ENCODE data around the gene PACS1.

The PACS1 gene

GRCh38 chr11:66124564-66124963 lies 54.5 kb downstream of the PACS1 start:
- no peak for TF ChIP-seq EZH2phosphoT487 (IDR thresholded peaks at IDR 0.05; ENCODE audit: borderline replicate concordance)
- TF ChIP-seq, protein P1, sequence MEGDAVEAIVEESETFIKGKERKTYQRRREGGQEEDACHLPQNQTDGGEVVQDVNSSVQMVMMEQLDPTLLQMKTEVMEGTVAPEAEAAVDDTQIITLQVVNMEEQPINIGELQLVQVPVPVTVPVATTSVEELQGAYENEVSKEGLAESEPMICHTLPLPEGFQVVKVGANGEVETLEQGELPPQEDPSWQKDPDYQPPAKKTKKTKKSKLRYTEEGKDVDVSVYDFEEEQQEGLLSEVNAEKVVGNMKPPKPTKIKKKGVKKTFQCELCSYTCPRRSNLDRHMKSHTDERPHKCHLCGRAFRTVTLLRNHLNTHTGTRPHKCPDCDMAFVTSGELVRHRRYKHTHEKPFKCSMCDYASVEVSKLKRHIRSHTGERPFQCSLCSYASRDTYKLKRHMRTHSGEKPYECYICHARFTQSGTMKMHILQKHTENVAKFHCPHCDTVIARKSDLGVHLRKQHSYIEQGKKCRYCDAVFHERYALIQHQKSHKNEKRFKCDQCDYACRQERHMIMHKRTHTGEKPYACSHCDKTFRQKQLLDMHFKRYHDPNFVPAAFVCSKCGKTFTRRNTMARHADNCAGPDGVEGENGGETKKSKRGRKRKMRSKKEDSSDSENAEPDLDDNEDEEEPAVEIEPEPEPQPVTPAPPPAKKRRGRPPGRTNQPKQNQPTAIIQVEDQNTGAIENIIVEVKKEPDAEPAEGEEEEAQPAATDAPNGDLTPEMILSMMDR (conservative IDR thresholded peaks at IDR 0.05; ENCODE audit: low read length) = no peak
- Histone ChIP-seq H3K4me1 (ENCODE audit: insufficient read depth, low read length, poor library complexity, severe bottlenecking) (no peaks in the 10 kb centered on the region), H3K36me3 (ENCODE audit: insufficient read depth, low read length) (no peaks in the 10 kb centered on the region), H4K20me1 (ENCODE audit: insufficient read depth, low read length, poor library complexity, severe bottlenecking) (no peaks in the 10 kb centered on the region), H3K4me3 (ENCODE audit: low read length, poor library complexity, severe bottlenecking) (no peak overlapping the region), H3K27me3 (ENCODE audit: insufficient read depth, low read length, poor library complexity, severe bottlenecking) (no peaks in the 10 kb centered on the region), H3K4me2 (ENCODE audit: low read depth, low read length, poor library complexity, severe bottlenecking) (no peak overlapping the region), H3F3A (ENCODE audit: low read depth) (no peaks in the 10 kb centered on the region), H3K9ac (ENCODE audit: low read depth, low read length, poor library complexity, severe bottlenecking) (no peak overlapping the region), H3K9me2 (replicated peaks; ENCODE audit: low read depth, low read length) (no peaks in the 10 kb centered on the region), H3K79me2 (ENCODE audit: insufficient read depth, low read length) (no peaks in the 10 kb centered on the region), H3K9me3 (ENCODE audit: insufficient read depth, low read depth, low read length) (no peaks in the 10 kb centered on the region), H2AFZ (ENCODE audit: low read length) (no peak overlapping the region)

- H3K79me2 ChIP-seq (ENCODE audit: insufficient read depth, low read length) = no peaks in the 10 kb centered on the region
- no peak overlapping the region for H3K4me3 ChIP-seq (ENCODE audit: low read length, poor library complexity, severe bottlenecking)
- no peaks in the 10 kb centered on the region for H4K20me1 ChIP-seq (ENCODE audit: insufficient read depth, low read length, poor library complexity, severe bottlenecking)
- H3K4me2 ChIP-seq (ENCODE audit: low read depth, low read length, poor library complexity, severe bottlenecking) = no peak overlapping the region
- no peak overlapping the region for H2AFZ ChIP-seq (ENCODE audit: low read length)
- no peak overlapping the region for H3K9ac ChIP-seq (ENCODE audit: low read depth, low read length, poor library complexity, severe bottlenecking)
- H3K4me1 ChIP-seq (ENCODE audit: insufficient read depth, low read length, poor library complexity, severe bottlenecking) = no peaks in the 10 kb centered on the region
- no peaks in the 10 kb centered on the region for H3K9me2 ChIP-seq (replicated peaks; ENCODE audit: low read depth, low read length)
- H3K27me3 ChIP-seq (ENCODE audit: insufficient read depth, low read length, poor library complexity, severe bottlenecking) = no peaks in the 10 kb centered on the region
- H3K9me3 ChIP-seq (ENCODE audit: insufficient read depth, low read depth, low read length) = no peaks in the 10 kb centered on the region
- no peak for TF ChIP-seq EZH2phosphoT487 (IDR thresholded peaks at IDR 0.05; ENCODE audit: borderline replicate concordance)
- TF ChIP-seq, protein P1 (conservative IDR thresholded peaks at IDR 0.05; ENCODE audit: low read length) = no peak
- H3K36me3 ChIP-seq (ENCODE audit: insufficient read depth, low read length) = no peaks in the 10 kb centered on the region
- no peaks in the 10 kb centered on the region for H3F3A ChIP-seq (ENCODE audit: low read depth)
Measured at GRCh38 chr11:66126064-66126463, 56.0 kb downstream of the PACS1 start.

GRCh38 chr11:66126808-66127555 lies 56.9 kb downstream of the PACS1 start:
- Histone ChIP-seq H4K20me1 (ENCODE audit: insufficient read depth, low read length, poor library complexity, severe bottlenecking) (no peaks in the 10 kb centered on the region), H3K4me3 (ENCODE audit: low read length, poor library complexity, severe bottlenecking) (no peak overlapping the region), H3K79me2 (ENCODE audit: insufficient read depth, low read length) (peaks cover 1% of the 10 kb centered on the region; the same call in 1 of the 2 replicates), H3K9me3 (ENCODE audit: insufficient read depth, low read depth, low read length) (no peaks in the 10 kb centered on the region), H3F3A (ENCODE audit: low read depth) (no peaks in the 10 kb centered on the region), H3K36me3 (ENCODE audit: insufficient read depth, low read length) (no peaks in the 10 kb centered on the region), H3K4me1 (ENCODE audit: insufficient read depth, low read length, poor library complexity, severe bottlenecking) (no peaks in the 10 kb centered on the region), H3K9me2 (replicated peaks; ENCODE audit: low read depth, low read length) (no peaks in the 10 kb centered on the region), H3K27me3 (ENCODE audit: insufficient read depth, low read length, poor library complexity, severe bottlenecking) (no peaks in the 10 kb centered on the region), H3K9ac (ENCODE audit: low read depth, low read length, poor library complexity, severe bottlenecking) (no peak overlapping the region), H3K4me2 (ENCODE audit: low read depth, low read length, poor library complexity, severe bottlenecking) (no peak overlapping the region), H2AFZ (ENCODE audit: low read length) (no peak overlapping the region)
- no peak for TF ChIP-seq EZH2phosphoT487 (IDR thresholded peaks at IDR 0.05; ENCODE audit: borderline replicate concordance)
- TF ChIP-seq, protein P1 (conservative IDR thresholded peaks at IDR 0.05; ENCODE audit: low read length) = no peak
